ENCODE data around the gene ATF6B.

ATF6B gene

GRCh38 chr6:32102255-32102654, 25.8 kb downstream of the ATF6B start:
- DNase-seq, result no peak

GRCh38 chr6:32100251-32100650, 27.8 kb downstream of the ATF6B start:
- DNase-seq, result peak; percentile 87

- DNase-seq, result no peak
These were observed 30.7 kb downstream of the ATF6B start for GRCh38 chr6:32097364-32097763.

GRCh38 chr6:32096394-32097258, 31.4 kb downstream of the ATF6B start:
- no peak for DNase-seq

GRCh38 chr6:32096087-32096393, 32.0 kb downstream of the ATF6B start:
- no peak for DNase-seq

- DNase-seq, result no peak
These were observed 32.5 kb downstream of the ATF6B start for GRCh38 chr6:32095338-32096086.

GRCh38 chr6:32092760-32093497, 35.1 kb downstream of the ATF6B start:
- no peak for DNase-seq

- DNase-seq, result no peak
These were observed 38.8 kb downstream of the ATF6B start for GRCh38 chr6:32089082-32089828.

GRCh38 chr6:32088487-32089049, 39.5 kb downstream of the ATF6B start:
- DNase-seq, result no peak

- no peak for DNase-seq
These were observed 40.2 kb downstream of the ATF6B start for GRCh38 chr6:32087574-32088486.

- peak; percentile 70 for DNase-seq
These were observed 41.1 kb downstream of the ATF6B start for GRCh38 chr6:32086661-32087573.

- DNase-seq, result no peak
These were observed 42.1 kb downstream of the ATF6B start for GRCh38 chr6:32085759-32086459.

GRCh38 chr6:32084780-32085179, 43.3 kb downstream of the ATF6B start:
- DNase-seq, result no peak

- no peak for DNase-seq
These were observed 44.0 kb downstream of the ATF6B start for GRCh38 chr6:32083812-32084768.

- DNase-seq, result no peak
These were observed 45.1 kb downstream of the ATF6B start for GRCh38 chr6:32082935-32083334.

GRCh38 chr6:32082478-32082877, 45.6 kb downstream of the ATF6B start:
- DNase-seq, result no peak

- DNase-seq, result peak; percentile 83
These were observed 46.7 kb downstream of the ATF6B start for GRCh38 chr6:32081168-32081990.

All from MV-4-11 (cell line).